PFSK-1 (cell line): ENCODE measurements around the gene ITGA3.

ENCODE experiments used
- FOXP2 ChIP-seq: optimal IDR thresholded peaks from 2 replicates; pipeline ENCODE3; 2011; ENCODE audit warnings: borderline replicate concordance, control low read depth, inconsistent platforms; ENCODE audit not compliant: insufficient read depth; ENCODE audit errors: extremely low read length, extremely low read depth
- POLR2AphosphoS5 ChIP-seq: IDR thresholded peaks from 2 replicates; pipeline ENCODE4 v1.6.1; 2012; ENCODE audit warnings: low read depth, mild to moderate bottlenecking, control low read depth, low read length, moderate library complexity
- REST ChIP-seq, 2 experiments: IDR thresholded peaks; 2 replicates each; pipeline versions ENCODE4 v1.6.1 to v1.8.0; 2011 to 2012; ENCODE audit warnings: low read depth in 2 of 2, low read length in 2 of 2, control low read depth in 1 of 2, inconsistent platforms in 1 of 2, mild to moderate bottlenecking in 1 of 2, moderate library complexity in 1 of 2; ENCODE audit not compliant: insufficient read depth in 1 of 2
- SIN3A ChIP-seq: IDR thresholded peaks from 2 replicates; pipeline ENCODE4 v1.6.1; 2012; ENCODE audit warnings: mild to moderate bottlenecking, low read length, moderate library complexity, borderline replicate concordance; ENCODE audit not compliant: insufficient read depth
- TAF1 ChIP-seq: IDR thresholded peaks from 2 replicates; pipeline ENCODE4 v1.6.1; 2012; ENCODE audit warnings: low read length, control low read depth, borderline replicate concordance; ENCODE audit not compliant: insufficient read depth

The ITGA3 gene

GRCh38 chr17:50063561-50064252, 7.8 kb downstream of the ITGA3 start:
- no peak for TF ChIP-seq SIN3A
- TF ChIP-seq POLR2AphosphoS5: no peak
- TF ChIP-seq TAF1: no peak
- no peak for TF ChIP-seq FOXP2
- TF ChIP-seq REST (IDR thresholded peaks at IDR 0.05; ENCODE audit: insufficient read depth in 1 of 2, low read depth in 2 of 2, low read length in 2 of 2): no peak

- TF ChIP-seq REST (IDR thresholded peaks at IDR 0.05; ENCODE audit: insufficient read depth in 1 of 2, low read depth in 2 of 2, low read length in 2 of 2): no peak
- peak; percentile 11 for TF ChIP-seq FOXP2
- no peak for TF ChIP-seq POLR2AphosphoS5
Measured at GRCh38 chr17:50064253-50065001, 8.5 kb downstream of the ITGA3 start.

DNA sequence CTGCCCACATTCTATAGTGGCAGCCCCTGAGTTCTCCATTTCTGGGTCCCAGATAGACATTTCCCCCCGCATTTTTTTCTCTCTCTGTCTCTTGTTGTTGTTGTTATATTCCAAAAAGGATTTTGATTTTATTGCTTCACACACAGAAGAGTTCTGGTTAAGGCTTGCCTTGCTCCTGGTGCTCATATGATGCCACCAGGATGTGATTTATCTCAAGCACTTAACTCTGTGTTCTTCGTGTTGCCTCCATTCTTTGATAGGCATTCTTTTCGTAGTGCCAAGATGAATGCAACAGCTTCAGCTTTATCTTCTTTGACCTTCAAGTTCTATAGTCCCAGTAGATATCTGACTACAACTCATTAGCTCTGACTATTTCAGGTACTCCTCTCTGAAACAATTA, 9.1 kb downstream of the ITGA3 start:
- TF ChIP-seq FOXP2 (no peak), REST (IDR thresholded peaks at IDR 0.05; ENCODE audit: insufficient read depth in 1 of 2, low read depth in 2 of 2, low read length in 2 of 2) (no peak), SIN3A (no peak), POLR2AphosphoS5 (no peak), TAF1 (no peak)

DNA sequence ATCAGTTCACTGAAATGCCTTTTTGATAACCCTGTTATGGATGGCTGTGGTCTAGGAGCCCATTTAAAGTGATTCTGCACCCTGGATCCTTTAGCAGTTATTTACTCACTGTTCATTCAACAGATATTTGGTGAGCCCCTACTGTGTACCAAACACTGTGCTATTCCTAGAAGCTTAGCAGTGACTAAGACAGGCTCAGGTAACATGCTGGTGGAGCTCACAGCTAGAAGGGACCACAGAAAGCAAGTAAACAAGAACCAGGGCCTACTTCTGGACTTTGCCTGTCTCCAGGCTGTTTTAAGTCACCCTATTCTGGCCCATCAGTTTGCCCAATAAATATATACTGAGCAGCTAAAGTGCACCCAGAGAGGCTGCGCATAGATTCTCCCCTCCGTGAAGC, 11.1 kb downstream of the ITGA3 start:
- TF ChIP-seq REST (IDR thresholded peaks at IDR 0.05; ENCODE audit: insufficient read depth in 1 of 2, low read depth in 2 of 2, low read length in 2 of 2): no peak
- no peak for TF ChIP-seq TAF1
- no peak for TF ChIP-seq FOXP2
- TF ChIP-seq POLR2AphosphoS5: no peak
- TF ChIP-seq SIN3A: no peak

GRCh38 chr17:50067996-50068395, 12.1 kb downstream of the ITGA3 start:
- TF ChIP-seq TAF1: no peak
- no peak for TF ChIP-seq SIN3A
- no peak for TF ChIP-seq REST (IDR thresholded peaks at IDR 0.05; ENCODE audit: insufficient read depth in 1 of 2, low read depth in 2 of 2, low read length in 2 of 2)
- TF ChIP-seq POLR2AphosphoS5: no peak
- no peak for TF ChIP-seq FOXP2
